Naive thymus-derived CD4-positive, alpha-beta T cell (primary cell): Measurements from ENCODE around the gene F7. TPM values are rescaled to one million over a fixed set of nuclear protein-coding genes. Genes with fewer than 3 reads are reported as not detected.

Experiments
- ATAC-seq: fragments of 150-1000 bp; cut with Tn5 transposase; 2 replicates; pipeline ENCODE4 v1.10.0; 2021; ENCODE audit warnings: mild to moderate bottlenecking, moderate library complexity
- CTCF ChIA-PET: fragments of 350-600 bp; sonication (Branson Sonifier 250); formaldehyde crosslinking; loops from one replicate; lab custom pipeline; 2021; ENCODE audit warnings: antibody characterized with exemption; lab: Charles Lee
- POLR2A ChIA-PET: fragments of 350-600 bp; sonication (Branson Sonifier 250); formaldehyde crosslinking; loops from one replicate; lab custom pipeline; 2021; ENCODE audit warnings: antibody characterized with exemption, inconsistent platforms; lab: Charles Lee
- DNase-seq, 9 donors: peaks; one replicate each; pipeline versions ENCODE4 v3.0.0 to v3.0.0-alpha.2; 2020 to 2022; ENCODE audit warnings: mixed read lengths in 1 of 9
- H3K27ac ChIP-seq: one replicate; pipeline ENCODE4 v1.7.0; 2013; ENCODE audit warnings: mild to moderate bottlenecking, low read depth, low read length, moderate library complexity
- H3K27me3 ChIP-seq, 2 donors: one replicate each; pipeline ENCODE4 v1.7.0; 2013; ENCODE audit warnings: low read length in 2 of 2, mild to moderate bottlenecking in 2 of 2, moderate library complexity in 2 of 2; ENCODE audit not compliant: control insufficient read depth in 2 of 2, insufficient read depth in 2 of 2
- H3K36me3 ChIP-seq, 3 experiments: 1 replicate in 2 of 3; 2 replicates in 1 of 3; pipeline ENCODE4 v1.7.0; 2013; ENCODE audit warnings: low read length in 3 of 3, mild to moderate bottlenecking in 3 of 3, moderate library complexity in 1 of 3; ENCODE audit not compliant: insufficient read depth in 3 of 3, control insufficient read depth in 2 of 3
- H3K4me1 ChIP-seq, 2 donors: one replicate each; pipeline ENCODE4 v1.7.0; 2013; ENCODE audit warnings: low read length in 2 of 2, mild to moderate bottlenecking in 2 of 2, moderate library complexity in 1 of 2; ENCODE audit not compliant: control insufficient read depth in 2 of 2, insufficient read depth in 2 of 2
- H3K4me3 ChIP-seq: 2 replicates; pipeline ENCODE4 v1.7.0; 2013; ENCODE audit warnings: mild to moderate bottlenecking, low read length
- H3K9me3 ChIP-seq, 3 experiments: 1 replicate in 2 of 3; 2 replicates in 1 of 3; pipeline ENCODE4 v1.7.0; 2013; ENCODE audit warnings: low read length in 3 of 3; ENCODE audit not compliant: control insufficient read depth in 2 of 3
- H3K27ac Mint-ChIP-seq, 9 donors: one replicate each; pipeline ENCODE4 v1.8.0; 2020 to 2022; ENCODE audit warnings: mixed read lengths in 9 of 9, mild to moderate bottlenecking in 8 of 9, moderate library complexity in 5 of 9, inconsistent platforms in 2 of 9
- H3K27me3 Mint-ChIP-seq, 5 donors: one replicate each; pipeline ENCODE4 v1.8.0; 2021 to 2022; ENCODE audit warnings: mixed read lengths in 5 of 5, mild to moderate bottlenecking in 1 of 5
- H3K36me3 Mint-ChIP-seq, 5 donors: one replicate each; pipeline ENCODE4 v1.8.0; 2020 to 2022; ENCODE audit warnings: mixed read lengths in 5 of 5, mild to moderate bottlenecking in 3 of 5, inconsistent platforms in 1 of 5
- H3K4me1 Mint-ChIP-seq, 7 donors: one replicate each; pipeline ENCODE4 v1.8.0; 2020 to 2022; ENCODE audit warnings: mixed read lengths in 7 of 7, mild to moderate bottlenecking in 3 of 7, inconsistent platforms in 1 of 7
- H3K4me3 Mint-ChIP-seq, 10 donors: one replicate each; pipeline ENCODE4 v1.8.0; 2020 to 2022; ENCODE audit warnings: mild to moderate bottlenecking in 10 of 10, mixed read lengths in 10 of 10, moderate library complexity in 6 of 10, inconsistent platforms in 2 of 10
- H3K9me3 Mint-ChIP-seq, 11 donors: one replicate each; pipeline ENCODE4 v1.8.0; 2020 to 2022; ENCODE audit warnings: mixed read lengths in 11 of 11, mild to moderate bottlenecking in 4 of 11, inconsistent platforms in 1 of 11, moderate library complexity in 1 of 11
- intact Hi-C, 2 donors: fragments of 100-400 bp; cut with micrococcal nuclease; formaldehyde crosslinking; loops; one replicate each; pipeline ENCODE4 v1.15.1; 2023
- polyA plus RNA-seq, 2 donors: library from polyadenylated mRNA; unstranded; fragments of 300-500 nt; fragmentation: Illumina TruSeq; gene quantifications; one replicate each; pipeline ENCODE4 v1.2.3, GENCODE V29; 2021
- total RNA-seq, 6 experiments: library from RNA in 5 of 6; stranded (reverse) in 5 of 6; gene quantifications; 1 replicate in 5 of 6; 2 replicates in 1 of 6; pipeline ENCODE4 v1.2.3 and lab custom pipeline; 2021 to 2026

F7 gene
- total and polyA plus RNA-seq, 7 experiments from 2014 or later = 0.40 TPM; not detected in 6

DNA sequence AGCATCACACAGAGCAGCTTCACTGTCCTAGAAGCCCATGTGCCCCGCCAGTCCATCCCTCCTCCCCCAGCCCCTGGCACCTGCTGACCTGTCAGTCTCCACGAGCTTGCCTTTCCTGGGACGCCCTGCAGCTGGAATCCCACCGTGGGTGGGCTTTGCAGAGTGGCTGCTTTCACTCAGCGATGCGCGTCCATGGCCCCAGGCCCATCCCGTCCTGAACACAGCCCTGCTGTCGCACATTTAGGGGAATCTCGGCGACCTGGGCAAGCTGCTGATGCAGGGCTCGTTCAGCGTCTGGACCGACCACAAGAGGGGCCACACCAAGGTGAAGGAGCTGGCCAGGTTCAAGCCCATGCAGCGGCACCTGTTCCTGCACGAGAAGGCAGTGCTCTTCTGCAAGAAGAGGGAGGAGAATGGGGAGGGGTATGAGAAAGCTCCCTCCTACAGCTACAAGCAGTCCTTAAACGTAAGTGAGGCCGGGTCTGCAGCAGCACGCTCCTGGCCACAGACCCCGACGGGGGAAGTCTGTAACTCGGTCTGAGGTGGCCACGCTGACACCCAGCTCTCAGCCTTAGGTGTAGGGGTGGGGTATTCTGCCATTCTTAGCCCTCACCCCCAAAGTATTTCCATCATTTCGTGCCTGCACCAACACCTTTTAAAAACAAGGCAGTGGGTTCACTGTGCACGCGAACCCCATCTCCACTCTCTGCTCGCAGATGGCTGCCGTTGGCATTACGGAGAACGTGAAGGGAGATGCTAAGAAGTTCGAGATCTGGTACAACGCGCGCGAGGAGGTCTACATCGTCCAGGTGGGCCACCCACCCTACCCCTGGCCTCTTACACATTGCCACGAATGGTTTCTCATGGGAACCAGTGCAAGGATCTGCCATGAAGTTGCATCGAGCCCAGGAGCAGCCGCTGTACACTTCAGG, 18.3 kb upstream of the F7 start:
- Mint-ChIP-seq H3K9me3 (no peaks in the 10 kb centered on the region), H3K27me3 (no peaks in the 10 kb centered on the region), H3K4me3 (no peak overlapping the region), H3K36me3 (peaks cover 0 to 28% (median 0%) of the 10 kb centered on the region in 5 donors), H3K4me1 (no peaks in the 10 kb centered on the region), H3K27ac (peak overlapping the region in 1 of 9 donors; percentile 41)
- Histone ChIP-seq H3K4me3 (no peak overlapping the region), H3K27me3 (no peaks in the 10 kb centered on the region), H3K9me3 (no peaks in the 10 kb centered on the region), H3K4me1 (no peaks in the 10 kb centered on the region), H3K36me3 (peaks cover 0 to 37% (median 0%) of the 10 kb centered on the region in 3 experiments), H3K27ac (no peak overlapping the region)
- ChIA-PET CTCF (interaction anchor here (0.6 kb wide), 1 partner anchor 82 kb away, joined by 3 read pairs; no protein-coding TSS in a partner anchor), POLR2A (no interaction called here)
- ATAC-seq (no peak), DNase-seq (no peak)
- intact Hi-C loops = no loop called here

DNA sequence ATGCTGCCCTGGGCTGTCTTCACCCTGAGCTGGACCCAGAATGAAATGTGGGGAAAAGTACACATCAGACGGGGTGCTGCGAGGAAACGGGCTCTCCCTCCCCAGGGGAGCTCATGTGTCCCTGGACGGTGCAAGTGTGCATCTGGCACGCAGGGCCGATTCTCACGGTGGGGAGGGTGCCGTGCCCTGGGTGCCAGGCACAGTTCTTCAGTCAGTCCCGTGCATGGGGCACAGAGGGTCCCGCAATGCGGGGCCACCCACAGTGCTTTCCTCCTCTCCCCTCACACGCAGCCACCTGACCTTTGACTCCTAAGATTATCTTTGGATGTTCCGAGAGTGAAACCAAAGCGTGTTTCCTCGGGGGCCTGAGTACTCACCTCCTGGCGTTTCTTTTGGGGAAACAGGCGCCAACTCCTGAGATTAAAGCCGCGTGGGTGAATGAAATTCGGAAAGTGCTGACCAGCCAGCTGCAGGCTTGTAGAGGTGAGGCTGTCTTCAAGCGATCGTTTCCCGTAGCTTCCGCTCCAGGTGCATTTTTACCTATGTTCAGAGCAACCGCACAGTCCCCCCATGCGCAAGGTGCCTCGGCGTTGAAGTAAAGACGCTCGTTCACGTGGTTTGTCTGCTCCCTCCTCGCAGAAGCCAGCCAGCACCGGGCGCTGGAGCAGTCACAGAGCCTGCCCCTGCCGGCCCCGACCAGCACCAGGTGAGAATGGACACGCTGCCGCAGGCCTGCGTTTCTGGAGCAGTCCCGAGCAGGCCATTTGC, 17.5 kb upstream of the F7 start:
- H3K27me3 ChIP-seq = no peaks in the 10 kb centered on the region
- ChIA-PET POLR2A (no interaction called here), CTCF (no interaction called here)
- H3K9me3 ChIP-seq = no peaks in the 10 kb centered on the region
- Mint-ChIP-seq H3K4me1 (no peaks in the 10 kb centered on the region), H3K36me3 (peaks cover 0 to 28% (median 0%) of the 10 kb centered on the region in 5 donors), H3K4me3 (no peak overlapping the region), H3K27me3 (no peaks in the 10 kb centered on the region), H3K27ac (no peak overlapping the region), H3K9me3 (no peaks in the 10 kb centered on the region)
- no peaks in the 10 kb centered on the region for H3K4me1 ChIP-seq
- intact Hi-C loops = no loop called here
- H3K27ac ChIP-seq = no peak overlapping the region
- DNase-seq = no peak
- no peak overlapping the region for H3K4me3 ChIP-seq
- no peak for ATAC-seq
- H3K36me3 ChIP-seq = peaks cover 0 to 37% (median 0%) of the 10 kb centered on the region in 3 experiments

DNA sequence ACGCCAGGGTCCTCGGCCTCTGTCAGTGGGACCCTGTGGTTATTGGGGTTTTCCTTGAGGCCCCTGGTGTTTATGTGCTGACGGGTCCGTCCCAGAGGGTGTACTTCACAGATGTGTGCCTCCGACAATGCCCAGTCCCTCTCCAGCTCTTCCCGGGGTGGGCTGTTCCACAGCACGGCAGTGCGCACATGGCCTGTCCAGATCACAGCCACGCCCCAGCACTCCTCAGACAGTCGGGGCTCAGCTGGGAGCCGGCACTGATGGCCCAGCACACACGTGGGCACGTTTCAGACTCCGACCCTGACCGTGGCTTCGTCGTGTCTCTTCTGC, 16.9 kb upstream of the F7 start:
- Mint-ChIP-seq H3K36me3 (peaks cover 0 to 26% (median 0%) of the 10 kb centered on the region in 5 donors), H3K4me3 (no peak overlapping the region), H3K9me3 (no peaks in the 10 kb centered on the region), H3K27me3 (no peaks in the 10 kb centered on the region), H3K4me1 (no peaks in the 10 kb centered on the region), H3K27ac (peak overlapping the region in 1 of 9 donors; percentile 24)
- ChIA-PET POLR2A (no interaction called here), CTCF (no interaction called here)
- Histone ChIP-seq H3K9me3 (no peaks in the 10 kb centered on the region), H3K27me3 (no peaks in the 10 kb centered on the region), H3K36me3 (peaks cover 0 to 34% (median 0%) of the 10 kb centered on the region in 3 experiments), H3K27ac (no peak overlapping the region), H3K4me1 (no peaks in the 10 kb centered on the region), H3K4me3 (no peak overlapping the region)
- intact Hi-C loops = no loop called here
- ATAC-seq (no peak), DNase-seq (no peak)

DNA sequence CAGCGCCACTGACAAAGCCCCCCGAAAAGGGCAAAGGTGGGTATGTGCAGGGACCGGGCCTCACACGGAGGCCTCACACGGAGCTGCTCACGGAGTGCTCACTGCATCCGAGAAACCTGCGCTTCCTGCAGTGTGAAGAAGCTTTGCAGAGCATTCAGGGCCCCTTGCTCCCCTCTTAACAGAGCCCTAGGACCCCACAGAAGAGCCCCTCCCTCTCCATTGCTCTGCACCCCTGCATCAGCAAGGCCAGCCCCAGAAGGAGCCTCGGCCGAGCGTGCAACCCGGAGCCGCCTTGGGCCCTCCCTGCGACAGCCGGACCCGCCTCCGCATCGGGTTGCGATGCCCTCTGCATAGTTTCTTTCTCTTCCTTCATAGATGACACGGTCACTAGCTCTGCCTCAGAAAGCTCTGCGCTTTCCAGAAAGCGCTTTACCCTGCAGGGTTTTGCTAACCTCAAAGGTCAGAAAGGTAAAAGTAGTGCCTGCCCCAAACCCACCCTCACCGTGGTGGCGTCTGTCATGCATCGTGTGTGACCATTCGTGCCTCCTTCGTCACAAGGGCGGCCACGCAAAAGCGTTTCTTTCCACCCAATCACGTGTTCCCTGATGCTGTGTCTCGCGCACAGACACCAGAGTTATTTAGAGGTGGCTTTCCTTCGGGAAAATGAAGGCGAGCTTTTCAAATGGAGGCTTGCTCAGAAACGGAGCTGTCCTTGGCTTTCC, 15.7 kb upstream of the F7 start:
- intact Hi-C loops = no loop called here
- no peak for DNase-seq
- Mint-ChIP-seq H3K4me3 (no peak overlapping the region), H3K9me3 (no peaks in the 10 kb centered on the region), H3K4me1 (peaks cover 0 to 2% (median 0%) of the 10 kb centered on the region in 7 donors), H3K27ac (no peak overlapping the region), H3K36me3 (peaks cover 0 to 15% (median 0%) of the 10 kb centered on the region in 5 donors), H3K27me3 (no peaks in the 10 kb centered on the region)
- ATAC-seq = no peak
- CTCF ChIA-PET = no interaction called here
- H3K4me3 ChIP-seq = no peak overlapping the region
- no peak overlapping the region for H3K27ac ChIP-seq
- H3K36me3 ChIP-seq = peaks cover 0 to 34% (median 0%) of the 10 kb centered on the region in 3 experiments
- no peaks in the 10 kb centered on the region for H3K27me3 ChIP-seq
- no peaks in the 10 kb centered on the region for H3K4me1 ChIP-seq
- POLR2A ChIA-PET = no interaction called here
- no peaks in the 10 kb centered on the region for H3K9me3 ChIP-seq

DNA sequence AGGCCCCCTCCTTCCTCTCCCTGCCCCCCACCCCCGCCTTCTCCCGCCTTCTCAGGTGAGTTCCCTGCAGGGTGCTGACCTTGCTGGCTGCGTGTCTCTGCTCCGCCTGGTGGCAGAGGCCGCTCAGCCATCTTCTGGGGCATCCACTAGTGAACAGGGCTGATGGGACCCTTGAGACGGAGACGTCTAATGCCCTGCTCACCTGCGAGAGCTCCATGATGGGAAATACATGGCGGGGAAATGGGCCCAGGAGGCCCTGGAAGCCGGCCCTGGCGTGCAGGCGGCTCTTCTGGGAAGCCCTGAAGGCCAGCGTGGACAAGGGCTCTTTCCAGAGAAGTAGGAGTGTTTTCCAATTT, 15.2 kb upstream of the F7 start:
- ChIA-PET POLR2A (no interaction called here), CTCF (no interaction called here)
- peaks cover 0 to 17% (median 0%) of the 10 kb centered on the region in 5 donors for H3K36me3 Mint-ChIP-seq
- H3K27ac ChIP-seq = no peak overlapping the region
- no peak overlapping the region for H3K4me3 Mint-ChIP-seq
- peaks cover 0 to 30% (median 0%) of the 10 kb centered on the region in 3 experiments for H3K36me3 ChIP-seq
- H3K27me3 ChIP-seq = no peaks in the 10 kb centered on the region
- no peak overlapping the region for H3K27ac Mint-ChIP-seq
- intact Hi-C loops = no loop called here
- ATAC-seq = no peak
- H3K4me3 ChIP-seq = no peak overlapping the region
- H3K4me1 ChIP-seq = no peaks in the 10 kb centered on the region
- H3K27me3 Mint-ChIP-seq = no peaks in the 10 kb centered on the region
- H3K9me3 ChIP-seq = no peaks in the 10 kb centered on the region
- peaks cover 0 to 2% (median 0%) of the 10 kb centered on the region in 7 donors for H3K4me1 Mint-ChIP-seq
- H3K9me3 Mint-ChIP-seq = no peaks in the 10 kb centered on the region
- DNase-seq = no peak

DNA sequence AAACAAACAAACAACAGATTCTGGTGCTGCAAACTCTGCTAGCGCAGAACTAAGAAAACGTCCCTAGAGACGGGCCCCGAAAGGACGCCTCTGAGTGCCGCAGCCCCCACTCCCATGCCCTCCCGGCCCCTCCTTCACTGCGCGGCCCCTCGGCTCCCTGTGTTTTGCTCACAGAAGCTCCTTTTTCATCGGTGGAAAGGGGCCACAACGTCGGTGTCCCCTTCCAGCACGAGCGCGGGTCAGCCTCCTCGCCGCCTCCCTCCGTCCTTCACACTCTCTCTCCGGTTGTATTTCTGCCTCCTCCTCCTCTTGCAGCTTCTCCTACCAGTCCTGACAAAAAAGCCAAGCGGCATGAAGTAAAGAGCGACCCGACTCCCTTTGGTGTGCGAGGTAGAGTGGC, 14.8 kb upstream of the F7 start:
- peaks cover 0 to 30% (median 0%) of the 10 kb centered on the region in 3 experiments for H3K36me3 ChIP-seq
- POLR2A ChIA-PET = no interaction called here
- no peaks in the 10 kb centered on the region for H3K4me1 ChIP-seq
- Mint-ChIP-seq H3K36me3 (peaks cover 0 to 17% (median 0%) of the 10 kb centered on the region in 5 donors), H3K4me1 (peaks cover 0 to 2% (median 0%) of the 10 kb centered on the region in 7 donors), H3K4me3 (no peak overlapping the region), H3K9me3 (no peaks in the 10 kb centered on the region), H3K27ac (no peak overlapping the region), H3K27me3 (no peaks in the 10 kb centered on the region)
- DNase-seq (no peak), ATAC-seq (no peak)
- intact Hi-C loops = no loop called here
- H3K27ac ChIP-seq = no peak overlapping the region
- H3K9me3 ChIP-seq = no peaks in the 10 kb centered on the region
- no peak overlapping the region for H3K4me3 ChIP-seq
- CTCF ChIA-PET = no interaction called here
- H3K27me3 ChIP-seq = no peaks in the 10 kb centered on the region
